H1 (cell line): ENCODE measurements around the gene PRPF39. TPM values are rescaled to one million over a fixed set of nuclear protein-coding genes. Genes with fewer than 3 reads are reported as not detected.

Experiments
- ATF2 ChIP-seq: IDR thresholded peaks from 2 replicates; pipeline ENCODE4 v1.6.1; 2012; ENCODE audit warnings: low read length, inconsistent platforms
- BACH1 ChIP-seq: IDR thresholded peaks from 2 replicates; pipeline ENCODE4 v1.6.1; 2012; ENCODE audit warnings: low read length, improper control_type of control experiment
- CTBP2 ChIP-seq: IDR thresholded peaks from 2 replicates; pipeline ENCODE4 v1.7.0; 2011; ENCODE audit warnings: borderline replicate concordance, mild to moderate bottlenecking, moderate library complexity, mixed read lengths, low read length; ENCODE audit not compliant: insufficient read depth, insufficient read length
- POLR2A ChIP-seq, 2 experiments: IDR thresholded peaks; 1 replicate in 1 of 2; 2 replicates in 1 of 2; pipeline ENCODE4 v1.6.1; 2011; ENCODE audit warnings: low read depth in 2 of 2, low read length in 2 of 2, mild to moderate bottlenecking in 2 of 2; ENCODE audit errors: control extremely low read depth in 1 of 2
- SP1 ChIP-seq: IDR thresholded peaks from 2 replicates; pipeline ENCODE4 v1.6.1; 2011; ENCODE audit warnings: low read depth, low read length
- TAF1 ChIP-seq: IDR thresholded peaks from 2 replicates; pipeline ENCODE4 v1.6.1; 2011; ENCODE audit warnings: mild to moderate bottlenecking, low read depth, low read length
- TCF12 ChIP-seq: IDR thresholded peaks from 2 replicates; pipeline ENCODE4 v1.6.1; 2011; ENCODE audit warnings: low read depth, mild to moderate bottlenecking, low read length
- USF2 ChIP-seq: IDR thresholded peaks from 2 replicates; pipeline ENCODE4 v1.6.1; 2011; ENCODE audit warnings: low read length, improper control_type of control experiment
- polyA plus RNA-seq, 7 experiments: library from polyadenylated mRNA; depleted of rRNA in 3 of 7; stranded (reverse) in 5 of 7; unstranded in 2 of 7; fragments of >200 nt in 5 of 7; fragments of 200-250 nt in 2 of 7; gene quantifications; 1 replicate in 5 of 7; 2 replicates in 1 of 7; 4 replicates in 1 of 7; pipeline versions ENCODE4 v1.2.1 to v1.2.3, GENCODE V29; 2011 to 2013; ENCODE audit warnings: missing spikeins in 2 of 7, mixed read lengths in 2 of 7
- total RNA-seq: library from RNA; stranded (reverse); fragmentation: NEBNext Ultra II Directional; extraction: Animal tissue kit (Norgen Biotek cat#: 25700); gene quantifications from 2 replicates; pipeline ENCODE4 v1.2.1, GENCODE V29; 2021

The PRPF39 gene
- total and polyA plus RNA-seq, 2 of the 8 experiments (the other 6 are each of a cell fraction or from before 2014, with no cell fraction given), result 22.4 to 43.3 TPM

DNA sequence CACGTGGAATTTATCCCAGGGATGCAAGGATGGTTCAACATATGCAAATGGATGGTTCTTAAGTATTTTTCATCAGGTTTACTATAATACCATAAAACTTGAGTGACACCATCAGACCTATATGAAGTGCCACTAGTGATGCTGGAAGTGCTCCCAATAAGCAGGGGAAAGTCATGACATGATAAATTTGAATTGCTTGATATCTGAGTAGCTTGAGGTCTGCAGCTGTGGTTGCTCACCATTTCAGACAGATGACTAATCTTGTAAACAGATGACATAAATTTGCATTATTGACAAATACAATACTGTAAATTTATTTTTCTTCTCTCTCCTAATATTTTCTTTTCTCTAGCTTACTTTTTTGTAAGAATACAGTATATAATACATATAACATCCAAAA lies 13.7 kb upstream of the PRPF39 start (continued):
- TF ChIP-seq ATF2, result no peak
- no peak for TF ChIP-seq TCF12
- no peak for TF ChIP-seq BACH1
- TF ChIP-seq CTBP2, result no peak
- no peak for TF ChIP-seq TAF1
- TF ChIP-seq USF2, result no peak
- no peak for TF ChIP-seq POLR2A (IDR thresholded peaks at IDR 0.05; ENCODE audit: control extremely low read depth in 1 of 2, low read depth in 2 of 2, low read length in 2 of 2)
- TF ChIP-seq SP1, result no peak
